ENCODE data around the gene ASMTL.

GRCh38 chrX:1423215-1423614 is 29.5 kb downstream of the ASMTL start:
- TF ChIP-seq CTCF (IDR thresholded peaks at IDR 0.05; ENCODE audit: insufficient read depth, low read length, poor library complexity, severe bottlenecking) (no peak), EZH2phosphoT487 (conservative IDR thresholded peaks at IDR 0.05; ENCODE audit: low read length) (no peak)

Data from SU-DHL-6 (cell line).